HL-60/S4 treated with phorbol 12-myristate 13-acetate at 8.2 ng/mL for 4 days and 3 days (cell line): ENCODE data around the gene PYGO2.
"Not testable (repeated sequence)": the region's sequence is repeated elsewhere in the genome, so short reads cannot be mapped to it uniquely, and the experiment has no call there.

ENCODE experiments used
- in situ Hi-C: fragments of 300-500 bp; cut with MboI; formaldehyde crosslinking; loops from 2 replicates; pipeline ENCODE4 v1.15.0; 2022; ENCODE audit warnings: low sequenced_read_pairs

PYGO2 gene

GRCh38 chr1:154911691-154912550 lies 49.7 kb downstream of the PYGO2 start:
- in situ Hi-C loops: no loop called here

GRCh38 chr1:154910851-154911250 lies 50.7 kb downstream of the PYGO2 start:
- in situ Hi-C loops: no loop called here

GRCh38 chr1:154908937-154909336 lies 52.6 kb downstream of the PYGO2 start:
- in situ Hi-C loops: no loop called here

GRCh38 chr1:154908129-154908528 lies 53.5 kb downstream of the PYGO2 start:
- in situ Hi-C loops: not testable (repeated sequence)
